Activated naive CD8-positive, alpha-beta T cell treated with anti-CD3 and anti-CD28 coated beads, Interleukin-2, amount 50 U/mL, for 16 hours (primary cell): Measurements from ENCODE around the gene PLCZ1.
"Not testable (repeated sequence)": the region's sequence is repeated elsewhere in the genome, so short reads cannot be mapped to it uniquely, and the experiment has no call there.

Experiments
- DNase-seq: peaks from one replicate; pipeline ENCODE4 v3.0.0-alpha.2; 2020; ENCODE audit warnings: low read depth, low spot score

The PLCZ1 gene

GRCh38 chr12:18703321-18703720, 34.5 kb downstream of the PLCZ1 start:
- DNase-seq, result no peak

- DNase-seq, result no peak
These were observed 37.5 kb downstream of the PLCZ1 start for GRCh38 chr12:18700271-18700670.

GRCh38 chr12:18696971-18697602, 40.7 kb downstream of the PLCZ1 start:
- DNase-seq, result no peak

GRCh38 chr12:18693986-18694385, 43.8 kb downstream of the PLCZ1 start:
- not testable (repeated sequence) for DNase-seq

- no peak for DNase-seq
These were observed 47.2 kb downstream of the PLCZ1 start for GRCh38 chr12:18690653-18691052.

GRCh38 chr12:18689771-18690170, 48.0 kb downstream of the PLCZ1 start:
- no peak for DNase-seq

- DNase-seq, result no peak
These were observed 53.4 kb downstream of the PLCZ1 start for GRCh38 chr12:18684430-18684829.

- DNase-seq, result no peak
These were observed 54.3 kb downstream of the PLCZ1 start for GRCh38 chr12:18683327-18684013.

GRCh38 chr12:18681818-18682217, 56.0 kb downstream of the PLCZ1 start:
- no peak for DNase-seq

GRCh38 chr12:18676996-18677588, 60.7 kb downstream of the PLCZ1 start:
- no peak for DNase-seq

GRCh38 chr12:18676141-18676540, 61.7 kb downstream of the PLCZ1 start:
- DNase-seq, result no peak

- DNase-seq, result no peak
These were observed 79.0 kb downstream of the PLCZ1 start for GRCh38 chr12:18658829-18659228.

GRCh38 chr12:18658179-18658578, 79.6 kb downstream of the PLCZ1 start:
- no peak for DNase-seq

GRCh38 chr12:18655351-18655750, 82.5 kb downstream of the PLCZ1 start:
- DNase-seq, result no peak

- DNase-seq, result no peak
These were observed 84.3 kb downstream of the PLCZ1 start for GRCh38 chr12:18653465-18653864.

- no peak for DNase-seq
These were observed 85.2 kb downstream of the PLCZ1 start for GRCh38 chr12:18652596-18652995.

- no peak for DNase-seq
These were observed 86.3 kb downstream of the PLCZ1 start for GRCh38 chr12:18651525-18651924.

GRCh38 chr12:18646286-18646890, 91.4 kb downstream of the PLCZ1 start:
- no peak for DNase-seq

- no peak for DNase-seq
These were observed 93.2 kb downstream of the PLCZ1 start for GRCh38 chr12:18644564-18644963.

GRCh38 chr12:18643681-18644080, 94.1 kb downstream of the PLCZ1 start:
- DNase-seq, result no peak

GRCh38 chr12:18640321-18640955, 97.4 kb downstream of the PLCZ1 start:
- DNase-seq, result no peak

- DNase-seq, result no peak
These were observed 103.4 kb downstream of the PLCZ1 start for GRCh38 chr12:18634382-18634781.
